HepG2 (cell line): Measurements from ENCODE around the gene MEX3A. TPM values are rescaled to one million over a fixed set of nuclear protein-coding genes. Genes with fewer than 3 reads are reported as not detected.

ENCODE experiments used
- BCL6 ChIP-seq: IDR thresholded peaks from 2 replicates; pipeline ENCODE4 v1.6.1; 2016; ENCODE audit warnings: missing genetic modification reagents, missing compliant biosample characterization
- ELF3 ChIP-seq: IDR thresholded peaks from 2 replicates; pipeline ENCODE4 v1.6.1; 2016; ENCODE audit warnings: missing genetic modification reagents, missing compliant biosample characterization
- ERF ChIP-seq: IDR thresholded peaks from 2 replicates; pipeline ENCODE4 v1.6.1; 2018; ENCODE audit warnings: missing biosample characterization, missing genetic modification reagents
- GABPA ChIP-seq, 2 experiments: IDR thresholded peaks; 2 replicates each; pipeline ENCODE4 v1.6.1; 2011 to 2016; ENCODE audit warnings: low read depth in 2 of 2, low read length in 1 of 2, missing biosample characterization in 1 of 2, missing genetic modification characterization in 1 of 2
- HNRNPK ChIP-seq: fragments of 200-400 bp; formaldehyde crosslinking; IDR thresholded peaks from 2 replicates; pipeline ENCODE4 v1.6.1; 2018; ENCODE audit warnings: low read length, low read depth, moderate library complexity, mild to moderate bottlenecking; ENCODE audit not compliant: poor library complexity, severe bottlenecking
- ISX ChIP-seq: sonication (generic); formaldehyde crosslinking; conservative IDR thresholded peaks from 2 replicates; pipeline ENCODE4 v1.5.0; 2020; ENCODE audit warnings: missing genetic modification reagents
- JARID2 ChIP-seq: sonication (generic); formaldehyde crosslinking; IDR thresholded peaks from 2 replicates; pipeline ENCODE4 v1.8.1; 2023; ENCODE audit warnings: missing genetic modification reagents, inconsistent platforms; ENCODE audit not compliant: insufficient replicate concordance
- NR2F1 ChIP-seq, 2 experiments: fragments of 450-650 bp in 1 of 2; formaldehyde crosslinking in 1 of 2; IDR thresholded peaks; 2 replicates each; pipeline versions ENCODE4 v1.5.0 to v1.6.1; 2016 to 2020; ENCODE audit warnings: mild to moderate bottlenecking in 1 of 2, missing compliant biosample characterization in 1 of 2, missing genetic modification reagents in 1 of 2, moderate library complexity in 1 of 2
- POLR2A ChIP-seq, 2 experiments: IDR thresholded peaks; 2 replicates each; pipeline ENCODE4 v1.6.1; 2011; ENCODE audit warnings: low read depth in 2 of 2, low read length in 2 of 2, mild to moderate bottlenecking in 1 of 2, moderate library complexity in 1 of 2; ENCODE audit not compliant: insufficient read depth in 1 of 2
- RFX1 ChIP-seq: fragments of 450-650 bp; IDR thresholded peaks from 2 replicates; pipeline ENCODE4 v1.6.1; 2017
- RFX3 ChIP-seq: IDR thresholded peaks from 2 replicates; pipeline ENCODE4 v1.6.1; 2016; ENCODE audit warnings: missing biosample characterization, missing genetic modification reagents
- SOX5 ChIP-seq: IDR thresholded peaks from 2 replicates; pipeline ENCODE4 v1.6.1; 2016; ENCODE audit warnings: borderline replicate concordance
- SP4 ChIP-seq: sonication (generic); formaldehyde crosslinking; IDR thresholded peaks from 2 replicates; pipeline ENCODE4 v1.8.1; 2023; ENCODE audit warnings: mild to moderate bottlenecking, missing genetic modification reagents
- ZFP82 ChIP-seq: sonication (generic); formaldehyde crosslinking; IDR thresholded peaks from 2 replicates; pipeline ENCODE4 v1.5.1; 2020; ENCODE audit warnings: mild to moderate bottlenecking, missing genetic modification reagents, borderline replicate concordance
- ZNF547 ChIP-seq: sonication (generic); formaldehyde crosslinking; IDR thresholded peaks from 2 replicates; pipeline ENCODE4 v1.5.1; 2020; ENCODE audit warnings: mild to moderate bottlenecking, missing genetic modification reagents
- polyA plus RNA-seq, 8 experiments: library from polyadenylated mRNA; depleted of rRNA in 3 of 8; stranded (reverse) in 7 of 8; unstranded in 1 of 8; fragments of >200 nt; fragmentation: Illumina TruSeq in 4 of 8; extraction: Trizol in 4 of 8; gene quantifications; 2 replicates each; pipeline versions ENCODE4 v1.2.1 to v1.2.3, GENCODE V29; 2011 to 2016; ENCODE audit warnings: low read depth in 4 of 8, missing spikeins in 1 of 8, mixed read lengths in 1 of 8; ENCODE audit not compliant: insufficient read depth in 1 of 8
- total RNA-seq, 5 experiments: library from RNA; depleted of rRNA; stranded (reverse); fragments of >200 nt; fragmentation: Illumina TruSeq; extraction: Trizol; gene quantifications; 2 replicates each; pipeline ENCODE4 v1.2.3, GENCODE V29; 2016; ENCODE audit warnings: low read depth in 1 of 5
- TF ChIP-seq, protein P1 (sequence below): sonication (generic); formaldehyde crosslinking; IDR thresholded peaks from 2 replicates; pipeline ENCODE4 v1.5.1; 2020; ENCODE audit warnings: missing genetic modification reagents, mild to moderate bottlenecking, borderline replicate concordance
- TF ChIP-seq, protein P2 (sequence below): sonication (generic); formaldehyde crosslinking; IDR thresholded peaks from 2 replicates; pipeline ENCODE4 v1.5.0; 2020; ENCODE audit warnings: mild to moderate bottlenecking, missing genetic modification reagents
- TF ChIP-seq, protein P3 (sequence below): sonication (generic); formaldehyde crosslinking; IDR thresholded peaks from 2 replicates; pipeline ENCODE4 v1.4.0; 2020; ENCODE audit warnings: missing genetic modification reagents
- TF ChIP-seq, protein P4 (sequence below): sonication (generic); formaldehyde crosslinking; IDR thresholded peaks from 2 replicates; pipeline ENCODE4 v1.5.0; 2020; ENCODE audit warnings: missing genetic modification reagents
- TF ChIP-seq, protein P5 (sequence below): sonication (generic); formaldehyde crosslinking; IDR thresholded peaks from 2 replicates; pipeline ENCODE4 v1.8.0; 2022; ENCODE audit warnings: low read depth, missing genetic modification reagents

The MEX3A gene
- total and polyA plus RNA-seq, 2 of the 13 experiments (the other 11 are each of a cell fraction or from before 2014, with no cell fraction given) = 7.6 to 9.1 TPM

DNA sequence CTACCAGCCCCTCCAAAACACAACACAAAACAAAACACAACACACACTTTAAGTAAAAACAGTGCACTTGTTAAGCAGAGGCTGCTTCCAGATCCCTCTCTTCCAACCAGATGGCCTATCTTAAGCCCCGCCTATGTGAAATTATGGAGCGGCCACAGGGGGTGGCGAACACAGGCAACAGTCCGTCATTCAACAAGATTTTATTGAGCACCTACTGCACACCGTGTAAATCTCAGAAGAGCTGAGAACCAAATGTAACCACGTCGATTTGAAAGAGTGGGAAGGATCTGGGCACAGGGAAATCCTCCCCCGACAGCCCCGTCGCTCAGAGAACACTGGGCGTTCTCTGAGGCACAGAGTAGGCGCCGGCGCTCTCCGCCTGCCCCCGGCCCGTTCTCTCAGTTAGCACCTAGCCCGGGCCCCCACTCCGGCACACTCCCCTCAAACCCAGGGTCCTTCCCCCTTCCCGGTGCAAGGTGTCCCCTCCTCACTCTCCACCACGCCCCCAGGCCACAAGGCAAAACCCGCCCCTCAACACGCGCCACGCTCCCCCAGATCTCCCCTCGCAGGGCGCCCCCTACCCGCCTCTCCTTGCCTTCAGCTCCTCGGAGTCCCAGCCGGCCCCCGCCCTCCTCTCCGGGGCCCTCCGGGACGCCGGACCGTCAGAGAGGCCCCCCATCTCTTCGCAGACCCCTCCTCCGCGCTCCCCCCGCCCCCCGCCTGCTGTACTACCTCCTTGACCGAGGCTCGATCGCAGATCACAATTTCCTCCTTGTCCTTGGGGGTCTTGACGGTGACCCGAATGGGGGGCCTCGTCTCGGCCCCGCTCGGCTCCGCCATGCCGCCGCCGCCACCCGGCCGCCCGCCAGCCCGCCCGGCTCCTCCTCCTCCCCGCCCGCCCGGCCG, 29.1 kb downstream of the MEX3A start (continued):
- TF ChIP-seq SOX5 (CRISPR knock-in tag) (peak; percentile 14; the same call in 1 of the 2 replicates), JARID2 (CRISPR knock-in tag) (no peak), SP4 (CRISPR knock-in tag) (no peak), RFX3 (no peak), HNRNPK (no peak), ZNF547 (no peak), RFX1 (no peak), ELF3 (CRISPR knock-in tag) (0 out of 2 replicates have a peak, but pooled peaks have one; percentile 7), ERF (peak; percentile 55; the same call in 1 of the 2 replicates), ISX (CRISPR knock-in tag) (no peak), GABPA (IDR thresholded peaks at IDR 0.05; ENCODE audit: low read depth, low read length) (no peak), GABPA (CRISPR knock-in tag; IDR thresholded peaks at IDR 0.05; ENCODE audit: low read depth) (peak; percentile 20; the same call in 1 of the 2 replicates), ZFP82 (no peak), POLR2A (IDR thresholded peaks at IDR 0.05; ENCODE audit: insufficient read depth in 1 of 2, low read depth in 2 of 2, low read length in 2 of 2) (0 out of 4 replicates have a peak, but pooled peaks of 1 of the 2 experiments have one; percentile 3), BCL6 (CRISPR knock-in tag) (no peak), NR2F1 (CRISPR knock-in tag; IDR thresholded peaks at IDR 0.05) (no peak)
- TF ChIP-seq, protein P1, sequence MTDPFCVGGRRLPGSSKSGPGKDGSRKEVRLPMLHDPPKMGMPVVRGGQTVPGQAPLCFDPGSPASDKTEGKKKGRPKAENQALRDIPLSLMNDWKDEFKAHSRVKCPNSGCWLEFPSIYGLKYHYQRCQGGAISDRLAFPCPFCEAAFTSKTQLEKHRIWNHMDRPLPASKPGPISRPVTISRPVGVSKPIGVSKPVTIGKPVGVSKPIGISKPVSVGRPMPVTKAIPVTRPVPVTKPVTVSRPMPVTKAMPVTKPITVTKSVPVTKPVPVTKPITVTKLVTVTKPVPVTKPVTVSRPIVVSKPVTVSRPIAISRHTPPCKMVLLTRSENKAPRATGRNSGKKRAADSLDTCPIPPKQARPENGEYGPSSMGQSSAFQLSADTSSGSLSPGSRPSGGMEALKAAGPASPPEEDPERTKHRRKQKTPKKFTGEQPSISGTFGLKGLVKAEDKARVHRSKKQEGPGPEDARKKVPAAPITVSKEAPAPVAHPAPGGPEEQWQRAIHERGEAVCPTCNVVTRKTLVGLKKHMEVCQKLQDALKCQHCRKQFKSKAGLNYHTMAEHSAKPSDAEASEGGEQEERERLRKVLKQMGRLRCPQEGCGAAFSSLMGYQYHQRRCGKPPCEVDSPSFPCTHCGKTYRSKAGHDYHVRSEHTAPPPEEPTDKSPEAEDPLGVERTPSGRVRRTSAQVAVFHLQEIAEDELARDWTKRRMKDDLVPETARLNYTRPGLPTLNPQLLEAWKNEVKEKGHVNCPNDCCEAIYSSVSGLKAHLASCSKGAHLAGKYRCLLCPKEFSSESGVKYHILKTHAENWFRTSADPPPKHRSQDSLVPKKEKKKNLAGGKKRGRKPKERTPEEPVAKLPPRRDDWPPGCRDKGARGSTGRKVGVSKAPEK (CRISPR knock-in tag) = no peak
- TF ChIP-seq, protein P2, sequence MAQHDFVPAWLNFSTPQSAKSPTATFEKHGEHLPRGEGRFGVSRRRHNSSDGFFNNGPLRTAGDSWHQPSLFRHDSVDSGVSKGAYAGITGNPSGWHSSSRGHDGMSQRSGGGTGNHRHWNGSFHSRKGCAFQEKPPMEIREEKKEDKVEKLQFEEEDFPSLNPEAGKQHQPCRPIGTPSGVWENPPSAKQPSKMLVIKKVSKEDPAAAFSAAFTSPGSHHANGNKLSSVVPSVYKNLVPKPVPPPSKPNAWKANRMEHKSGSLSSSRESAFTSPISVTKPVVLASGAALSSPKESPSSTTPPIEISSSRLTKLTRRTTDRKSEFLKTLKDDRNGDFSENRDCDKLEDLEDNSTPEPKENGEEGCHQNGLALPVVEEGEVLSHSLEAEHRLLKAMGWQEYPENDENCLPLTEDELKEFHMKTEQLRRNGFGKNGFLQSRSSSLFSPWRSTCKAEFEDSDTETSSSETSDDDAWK (CRISPR knock-in tag) = no peak
- TF ChIP-seq, protein P3, sequence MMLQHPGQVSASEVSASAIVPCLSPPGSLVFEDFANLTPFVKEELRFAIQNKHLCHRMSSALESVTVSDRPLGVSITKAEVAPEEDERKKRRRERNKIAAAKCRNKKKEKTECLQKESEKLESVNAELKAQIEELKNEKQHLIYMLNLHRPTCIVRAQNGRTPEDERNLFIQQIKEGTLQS (CRISPR knock-in tag) = no peak
- TF ChIP-seq, protein P4, sequence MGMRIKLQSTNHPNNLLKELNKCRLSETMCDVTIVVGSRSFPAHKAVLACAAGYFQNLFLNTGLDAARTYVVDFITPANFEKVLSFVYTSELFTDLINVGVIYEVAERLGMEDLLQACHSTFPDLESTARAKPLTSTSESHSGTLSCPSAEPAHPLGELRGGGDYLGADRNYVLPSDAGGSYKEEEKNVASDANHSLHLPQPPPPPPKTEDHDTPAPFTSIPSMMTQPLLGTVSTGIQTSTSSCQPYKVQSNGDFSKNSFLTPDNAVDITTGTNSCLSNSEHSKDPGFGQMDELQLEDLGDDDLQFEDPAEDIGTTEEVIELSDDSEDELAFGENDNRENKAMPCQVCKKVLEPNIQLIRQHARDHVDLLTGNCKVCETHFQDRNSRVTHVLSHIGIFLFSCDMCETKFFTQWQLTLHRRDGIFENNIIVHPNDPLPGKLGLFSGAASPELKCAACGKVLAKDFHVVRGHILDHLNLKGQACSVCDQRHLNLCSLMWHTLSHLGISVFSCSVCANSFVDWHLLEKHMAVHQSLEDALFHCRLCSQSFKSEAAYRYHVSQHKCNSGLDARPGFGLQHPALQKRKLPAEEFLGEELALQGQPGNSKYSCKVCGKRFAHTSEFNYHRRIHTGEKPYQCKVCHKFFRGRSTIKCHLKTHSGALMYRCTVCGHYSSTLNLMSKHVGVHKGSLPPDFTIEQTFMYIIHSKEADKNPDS (CRISPR knock-in tag) = peak; percentile 62; the same call in 1 of the 2 replicates
- TF ChIP-seq, protein P5, sequence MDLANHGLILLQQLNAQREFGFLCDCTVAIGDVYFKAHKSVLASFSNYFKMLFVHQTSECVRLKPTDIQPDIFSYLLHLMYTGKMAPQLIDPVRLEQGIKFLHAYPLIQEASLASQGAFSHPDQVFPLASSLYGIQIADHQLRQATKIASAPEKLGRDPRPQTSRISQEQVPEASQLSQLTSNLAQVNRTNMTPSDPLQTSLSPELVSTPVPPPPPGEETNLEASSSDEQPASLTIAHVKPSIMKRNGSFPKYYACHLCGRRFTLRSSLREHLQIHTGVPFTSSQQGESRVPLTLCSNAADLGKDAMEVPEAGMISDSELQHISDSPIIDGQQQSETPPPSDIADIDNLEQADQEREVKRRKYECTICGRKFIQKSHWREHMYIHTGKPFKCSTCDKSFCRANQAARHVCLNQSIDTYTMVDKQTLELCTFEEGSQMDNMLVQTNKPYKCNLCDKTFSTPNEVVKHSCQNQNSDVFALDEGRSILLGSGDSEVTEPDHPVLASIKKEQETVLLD (CRISPR knock-in tag) = no peak
